HG02588 (cell line): ENCODE measurements around the gene AP1S1.
"Not testable (repeated sequence)": the region's sequence is repeated elsewhere in the genome, so short reads cannot be mapped to it uniquely, and the experiment has no call there.

Source experiments
- ATAC-seq: cut with Tn5 transposase; IDR thresholded peaks from one replicate; pipeline ENCODE4 v1.9.1; 2021; ENCODE audit warnings: mild to moderate bottlenecking, moderate library complexity; ENCODE audit not compliant: unreplicated experiment

Gene AP1S1

GRCh38 chr7:101199522-101199921 is 45.2 kb downstream of the AP1S1 start:
- ATAC-seq = not testable (repeated sequence)

- ATAC-seq = no peak
Measured at GRCh38 chr7:101200504-101200861, 46.2 kb downstream of the AP1S1 start.

GRCh38 chr7:101200862-101201599 is 46.8 kb downstream of the AP1S1 start, which contains the start of gene MOGAT3:
Gene MOGAT3 (minus strand): TSS chr7:101201036. CDS start chr7:101200854, 182 bp downstream.
- no peak for ATAC-seq

GRCh38 chr7:101201695-101202602 is 47.7 kb downstream of the AP1S1 start:
- no peak for ATAC-seq

GRCh38 chr7:101202603-101202918 is 48.3 kb downstream of the AP1S1 start:
- ATAC-seq = no peak

- not testable (repeated sequence) for ATAC-seq
Measured at GRCh38 chr7:101203740-101204738, 49.8 kb downstream of the AP1S1 start.

GRCh38 chr7:101205901-101206664 is 51.8 kb downstream of the AP1S1 start:
- ATAC-seq = no peak

- ATAC-seq = no peak
Measured at GRCh38 chr7:101206665-101207042, 52.4 kb downstream of the AP1S1 start.

GRCh38 chr7:101207459-101207858 is 53.2 kb downstream of the AP1S1 start:
- ATAC-seq = no peak

- ATAC-seq = no peak
Measured at GRCh38 chr7:101208794-101209193, 54.5 kb downstream of the AP1S1 start.

- no peak for ATAC-seq
Measured at GRCh38 chr7:101210143-101210542, 55.9 kb downstream of the AP1S1 start.
